ENCODE results near the gene RDH14.

The RDH14 gene

GRCh38 chr2:18545384-18545783, 15.1 kb downstream of the RDH14 start:
- Histone ChIP-seq H3K27me3 (ENCODE audit: insufficient read depth, poor library complexity, severe bottlenecking) (no peaks in the 10 kb centered on the region), H3K4me3 (ENCODE audit: severe bottlenecking) (no peak overlapping the region), H3K9me3 (ENCODE audit: severe bottlenecking) (no peaks in the 10 kb centered on the region), H3K4me1 (ENCODE audit: insufficient read depth, poor library complexity, severe bottlenecking) (peaks cover 7% of the 10 kb centered on the region), H3K27ac (ENCODE audit: poor library complexity, severe bottlenecking) (no peak overlapping the region), H3K36me3 (ENCODE audit: low read depth) (no peaks in the 10 kb centered on the region)
- no peak for DNase-seq (ENCODE audit: low spot score)
- no peak for TF ChIP-seq CTCF (IDR thresholded peaks at IDR 0.05; ENCODE audit: poor library complexity, severe bottlenecking)
- ATAC-seq (ENCODE audit: low read depth): peak; percentile 77

DNA sequence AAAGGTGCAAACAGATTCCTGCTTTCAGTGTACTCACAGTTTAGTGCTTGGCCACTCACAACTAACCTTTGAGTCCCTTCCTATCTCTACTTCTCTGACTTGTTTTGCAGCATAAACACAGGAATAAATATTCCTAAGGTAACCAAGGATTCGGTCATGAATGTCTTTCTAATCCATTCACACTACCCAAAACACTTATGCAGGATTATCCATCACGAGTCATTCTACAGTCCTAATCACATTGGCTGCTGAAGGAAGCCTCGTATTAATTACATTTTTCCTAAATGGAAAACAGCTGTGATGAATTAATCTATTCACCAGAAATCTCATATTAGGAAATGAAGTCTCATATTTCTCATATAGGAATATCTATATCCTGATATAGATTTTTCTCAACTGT, 16.3 kb downstream of the RDH14 start:
- TF ChIP-seq CTCF (IDR thresholded peaks at IDR 0.05; ENCODE audit: poor library complexity, severe bottlenecking): no peak
- Histone ChIP-seq H3K9me3 (ENCODE audit: severe bottlenecking) (no peaks in the 10 kb centered on the region), H3K27me3 (ENCODE audit: insufficient read depth, poor library complexity, severe bottlenecking) (no peaks in the 10 kb centered on the region), H3K27ac (ENCODE audit: poor library complexity, severe bottlenecking) (no peak overlapping the region), H3K36me3 (ENCODE audit: low read depth) (no peaks in the 10 kb centered on the region), H3K4me3 (ENCODE audit: severe bottlenecking) (no peak overlapping the region), H3K4me1 (ENCODE audit: insufficient read depth, poor library complexity, severe bottlenecking) (peaks cover 7% of the 10 kb centered on the region)
- no peak for DNase-seq (ENCODE audit: low spot score)
- no peak for ATAC-seq (ENCODE audit: low read depth)

- no peaks in the 10 kb centered on the region for H3K36me3 ChIP-seq (ENCODE audit: low read depth)
- no peak for ATAC-seq (ENCODE audit: low read depth)
- no peak for DNase-seq (ENCODE audit: low spot score)
- peaks cover 13% of the 10 kb centered on the region for H3K4me1 ChIP-seq (ENCODE audit: insufficient read depth, poor library complexity, severe bottlenecking)
- H3K4me3 ChIP-seq (ENCODE audit: severe bottlenecking): no peak overlapping the region
- H3K27me3 ChIP-seq (ENCODE audit: insufficient read depth, poor library complexity, severe bottlenecking): no peaks in the 10 kb centered on the region
- no peak for TF ChIP-seq CTCF (IDR thresholded peaks at IDR 0.05; ENCODE audit: poor library complexity, severe bottlenecking)
- no peak overlapping the region for H3K27ac ChIP-seq (ENCODE audit: poor library complexity, severe bottlenecking)
- H3K9me3 ChIP-seq (ENCODE audit: severe bottlenecking): no peaks in the 10 kb centered on the region
These were observed 19.6 kb downstream of the RDH14 start for GRCh38 chr2:18540872-18541271.

GRCh38 chr2:18536697-18537096, 23.8 kb downstream of the RDH14 start:
- DNase-seq (ENCODE audit: low spot score) (no peak), ATAC-seq (ENCODE audit: low read depth) (no peak)
- Histone ChIP-seq H3K9me3 (ENCODE audit: severe bottlenecking) (no peaks in the 10 kb centered on the region), H3K27me3 (ENCODE audit: insufficient read depth, poor library complexity, severe bottlenecking) (no peaks in the 10 kb centered on the region), H3K4me3 (ENCODE audit: severe bottlenecking) (no peak overlapping the region), H3K27ac (ENCODE audit: poor library complexity, severe bottlenecking) (peak overlapping the region; percentile 14), H3K36me3 (ENCODE audit: low read depth) (no peaks in the 10 kb centered on the region), H3K4me1 (ENCODE audit: insufficient read depth, poor library complexity, severe bottlenecking) (peaks cover 8% of the 10 kb centered on the region)
- no peak for TF ChIP-seq CTCF (IDR thresholded peaks at IDR 0.05; ENCODE audit: poor library complexity, severe bottlenecking)

GRCh38 chr2:18536100-18536499, 24.4 kb downstream of the RDH14 start:
- Histone ChIP-seq H3K9me3 (ENCODE audit: severe bottlenecking) (no peaks in the 10 kb centered on the region), H3K27ac (ENCODE audit: poor library complexity, severe bottlenecking) (peak overlapping the region; percentile 14), H3K36me3 (ENCODE audit: low read depth) (no peaks in the 10 kb centered on the region), H3K27me3 (ENCODE audit: insufficient read depth, poor library complexity, severe bottlenecking) (no peaks in the 10 kb centered on the region), H3K4me3 (ENCODE audit: severe bottlenecking) (no peak overlapping the region), H3K4me1 (ENCODE audit: insufficient read depth, poor library complexity, severe bottlenecking) (peaks cover 8% of the 10 kb centered on the region)
- no peak for TF ChIP-seq CTCF (IDR thresholded peaks at IDR 0.05; ENCODE audit: poor library complexity, severe bottlenecking)
- ATAC-seq (ENCODE audit: low read depth): peak; percentile 99
- no peak for DNase-seq (ENCODE audit: low spot score)
